Trophoblast cell (in vitro differentiated cells and primary cell): ENCODE results near the gene PYGL.
A peak's percentile ranks its signal among the peaks of the same experiment; 100 is the strongest.

Experiments
- DNase-seq, 2 donors: peaks; one replicate each; pipeline ENCODE4 v3.0.0-alpha.2; 2016
- H2AFZ ChIP-seq: 2 replicates; pipeline ENCODE4 v1.6.1; 2013; ENCODE audit warnings: low read length, moderate library complexity, mild to moderate bottlenecking; ENCODE audit not compliant: insufficient read depth, poor library complexity
- H2AK5ac ChIP-seq: 2 replicates; pipeline ENCODE4 v1.6.1; 2013; ENCODE audit warnings: mild to moderate bottlenecking, low read length
- H2BK120ac ChIP-seq: 2 replicates; pipeline ENCODE4 v1.6.1; 2013; ENCODE audit warnings: low read length, mild to moderate bottlenecking, moderate library complexity; ENCODE audit not compliant: insufficient read depth, poor library complexity
- H2BK12ac ChIP-seq: 2 replicates; pipeline ENCODE4 v1.6.1; 2013; ENCODE audit warnings: mild to moderate bottlenecking, low read length, moderate library complexity
- H2BK5ac ChIP-seq: 2 replicates; pipeline ENCODE4 v1.6.1; 2013; ENCODE audit warnings: low read length, low read depth, moderate library complexity, mild to moderate bottlenecking; ENCODE audit not compliant: poor library complexity
- H3K14ac ChIP-seq: 2 replicates; pipeline ENCODE4 v1.6.1; 2013; ENCODE audit warnings: mild to moderate bottlenecking, low read length
- H3K18ac ChIP-seq: 2 replicates; pipeline ENCODE4 v1.6.1; 2013; ENCODE audit warnings: mild to moderate bottlenecking, low read length
- H3K23ac ChIP-seq: 2 replicates; pipeline ENCODE4 v1.6.1; 2013; ENCODE audit warnings: low read length
- H3K27ac ChIP-seq: 2 replicates; pipeline ENCODE4 v1.5.1; 2013; ENCODE audit warnings: low read depth, mild to moderate bottlenecking, inconsistent platforms, low read length, moderate library complexity
- H3K27me3 ChIP-seq: 2 replicates; pipeline ENCODE4 v1.6.1; 2013; ENCODE audit warnings: inconsistent platforms, mild to moderate bottlenecking, low read length, moderate library complexity; ENCODE audit not compliant: insufficient read depth
- H3K36me3 ChIP-seq, 2 experiments: 1 replicate in 1 of 2; 2 replicates in 1 of 2; pipeline ENCODE4 v1.6.1; 2013; ENCODE audit warnings: low read length in 2 of 2, mild to moderate bottlenecking in 2 of 2, moderate library complexity in 1 of 2; ENCODE audit not compliant: insufficient read depth in 2 of 2, control insufficient read depth in 1 of 2
- H3K4ac ChIP-seq: 2 replicates; pipeline ENCODE4 v1.6.1; 2013; ENCODE audit warnings: low read depth, mild to moderate bottlenecking, low read length, moderate library complexity
- H3K4me1 ChIP-seq, 2 experiments: 1 replicate in 1 of 2; 2 replicates in 1 of 2; pipeline ENCODE4 v1.6.1; 2013; ENCODE audit warnings: low read length in 2 of 2, mild to moderate bottlenecking in 2 of 2, moderate library complexity in 1 of 2; ENCODE audit not compliant: insufficient read depth in 2 of 2, control insufficient read depth in 1 of 2
- H3K4me2 ChIP-seq: 2 replicates; pipeline ENCODE4 v1.6.1; 2013; ENCODE audit warnings: inconsistent platforms, mild to moderate bottlenecking, low read length, moderate library complexity
- H3K4me3 ChIP-seq: 2 replicates; pipeline ENCODE4 v1.5.1; 2013; ENCODE audit warnings: mild to moderate bottlenecking, low read depth, low read length, inconsistent platforms
- H3K79me1 ChIP-seq: one replicate; pipeline ENCODE4 v1.6.1; 2013; ENCODE audit warnings: low read length
- H3K79me2 ChIP-seq: 2 replicates; pipeline ENCODE4 v1.6.1; 2013; ENCODE audit warnings: low read length, mild to moderate bottlenecking; ENCODE audit not compliant: control insufficient read depth, insufficient read depth, poor library complexity
- H3K9ac ChIP-seq: 2 replicates; pipeline ENCODE4 v1.6.1; 2013; ENCODE audit warnings: mild to moderate bottlenecking, low read length
- H3K9me3 ChIP-seq: 2 replicates; pipeline ENCODE4 v1.6.1; 2013; ENCODE audit warnings: low read depth, mild to moderate bottlenecking, control low read depth, inconsistent platforms, low read length; ENCODE audit not compliant: insufficient read depth
- H4K12ac ChIP-seq: 2 replicates; pipeline ENCODE4 v1.6.1; 2013; ENCODE audit warnings: low read depth, mild to moderate bottlenecking, low read length, moderate library complexity
- H4K8ac ChIP-seq: 2 replicates; pipeline ENCODE4 v1.6.1; 2013; ENCODE audit warnings: low read depth, mild to moderate bottlenecking, low read length, moderate library complexity
- H4K91ac ChIP-seq: one replicate; pipeline ENCODE4 v1.6.1; 2013; ENCODE audit warnings: low read depth, mild to moderate bottlenecking, low read length, moderate library complexity
- WGBS: extraction: QIAGEN DNeasy Blood & Tissue Kit; methylation state at CpG from one replicate; pipeline ENCODE4 v1.1.7; 2013; ENCODE audit warnings: missing lambda C conversion rate; ENCODE audit not compliant: insufficient read length, insufficient coverage; ENCODE audit errors: extremely low coverage; 5-methylcytosine and 5-hydroxymethylcytosine counted together

PYGL gene

DNA sequence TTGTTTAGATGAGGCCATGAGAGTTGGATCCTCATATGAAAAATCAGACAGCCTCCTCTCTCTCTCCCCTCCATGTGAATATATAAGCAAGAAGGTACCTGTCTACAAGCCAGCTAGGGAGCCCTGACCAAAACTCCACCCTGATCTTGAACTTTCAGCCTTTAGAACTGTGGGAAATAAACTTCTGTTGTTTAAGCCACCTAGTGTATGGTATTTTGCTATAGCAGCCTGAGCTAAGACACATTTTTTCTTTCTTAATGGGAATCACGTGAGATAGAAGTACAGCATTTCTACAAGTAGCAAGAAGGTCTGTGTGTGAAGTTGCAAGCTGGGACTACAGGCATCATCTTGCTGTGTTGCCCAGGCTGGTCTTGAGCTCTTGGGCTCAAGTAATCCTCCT lies 88.7 kb downstream of the PYGL start:
- Histone ChIP-seq H3K9me3 (no peaks in the 10 kb centered on the region), H2BK120ac (no peak overlapping the region), H3K36me3 (no peaks in the 10 kb centered on the region), H3K79me1 (no peaks in the 10 kb centered on the region), H3K27me3 (no peaks in the 10 kb centered on the region), H3K9ac (no peak overlapping the region), H3K27ac (no peak overlapping the region), H3K14ac (no peak overlapping the region), H4K91ac (no peak overlapping the region), H3K23ac (no peak overlapping the region), H2BK12ac (no peak overlapping the region), H3K4me3 (no peak overlapping the region), H3K4ac (no peak overlapping the region), H2BK5ac (no peak overlapping the region), H3K4me1 (no peaks in the 10 kb centered on the region), H3K79me2 (no peaks in the 10 kb centered on the region), H2AK5ac (no peak overlapping the region), H3K18ac (no peak overlapping the region), H2AFZ (no peak overlapping the region), H3K4me2 (no peak overlapping the region), H4K12ac (no peak overlapping the region), H4K8ac (no peak overlapping the region)
- DNase-seq = peak in 1 of 2 donors; percentile 77
- WGBS = no CpG with 5 or more reads among the region's 1 CpG
